Gastrocnemius medialis (tissue), 4 donors: ENCODE data around the gene LPIN3. TPM values are rescaled to one million over a fixed set of nuclear protein-coding genes. Genes with fewer than 3 reads are reported as not detected.
A peak's percentile ranks its signal among the peaks of the same experiment; 100 is the strongest.

Experiments used
- ATAC-seq, 2 donors: fragments of 150-250 bp; one replicate each; pipeline ENCODE4 v1.9.1; 2016
- DNase-seq, 2 donors: peaks; one replicate each; pipeline ENCODE4 v3.0.0-alpha.2; 2019
- H3K27ac ChIP-seq, 4 donors: fragments of 200-600 bp; sonication (generic); 1 replicate in 1 of 4; 2 replicates in 3 of 4; pipeline ENCODE4 v1.5.1; 2016 to 2018; ENCODE audit warnings: mild to moderate bottlenecking in 2 of 4, moderate library complexity in 1 of 4
- H3K27me3 ChIP-seq, 3 donors: fragments of 200-600 bp; sonication (generic) in 2 of 3; 1 replicate in 1 of 3; 2 replicates in 2 of 3; pipeline versions ENCODE4 v1.5.1 to v1.6.0; 2016 to 2019; ENCODE audit warnings: mild to moderate bottlenecking in 1 of 3, moderate library complexity in 1 of 3
- H3K36me3 ChIP-seq, 2 donors: fragments of 200-600 bp; sonication (generic) in 1 of 2; one replicate each; pipeline ENCODE4 v1.5.1; 2017 to 2018
- H3K4me1 ChIP-seq, 2 donors: fragments of 200-600 bp; sonication (generic) in 1 of 2; one replicate each; pipeline ENCODE4 v1.5.1; 2016 to 2017; ENCODE audit warnings: mild to moderate bottlenecking in 2 of 2
- H3K4me3 ChIP-seq, 4 donors: fragments of 200-600 bp; sonication (generic) in 3 of 4; 1 replicate in 1 of 4; 2 replicates in 3 of 4; pipeline ENCODE4 v1.5.1; 2016 to 2019; ENCODE audit warnings: mild to moderate bottlenecking in 2 of 4
- H3K9me3 ChIP-seq, 3 donors: fragments of 200-600 bp; sonication (generic) in 2 of 3; 1 replicate in 1 of 3; 2 replicates in 2 of 3; pipeline ENCODE4 v1.5.1; 2016 to 2019
- CTCF ChIP-seq, 5 experiments: fragments of 450-650 bp in 3 of 5; fragments of 200-600 bp in 2 of 5; sonication (generic) in 2 of 5; IDR thresholded peaks in 4 of 5; conservative IDR thresholded peaks in 1 of 5; 1 replicate in 4 of 5; 2 replicates in 1 of 5; pipeline ENCODE4 v1.5.1; 2016 to 2019; ENCODE audit warnings: antibody characterized with exemption in 5 of 5, mild to moderate bottlenecking in 3 of 5, moderate library complexity in 3 of 5
- POLR2A ChIP-seq, 2 donors: fragments of 450-650 bp; IDR thresholded peaks; one replicate each; pipeline ENCODE4 v1.6.1; 2017; ENCODE audit warnings: antibody characterized with exemption in 2 of 2, mild to moderate bottlenecking in 2 of 2, moderate library complexity in 2 of 2
- in situ Hi-C, 4 donors: fragments of 200-750 bp; cut with MboI; loops; one replicate each; pipeline versions ENCODE4 v1.15.0 to v1.8.0; 2017; ENCODE audit warnings: low sequenced_read_pairs in 4 of 4
- intact Hi-C: fragments of 100-400 bp; cut with DNase I; formaldehyde crosslinking; loops from one replicate; pipeline ENCODE4 v1.15.1; 2023; ENCODE audit warnings: low total_unique reads
- total RNA-seq, 4 donors: library from RNA; depleted of rRNA; stranded (reverse); fragments of >200 nt; gene quantifications; one replicate each; pipeline versions ENCODE4 v1.1.0 to v1.2.3, GENCODE V29; 2016

Gene LPIN3
- total RNA-seq, 4 donors from 2014 or later, result 0.56 to 2.4 (median 1.1) TPM

GRCh38 chr20:41330343-41330720 is 10.3 kb upstream of the LPIN3 start:
- DNase-seq (no peak), ATAC-seq (peak in 1 of 2 donors; percentile 14)
- Histone ChIP-seq H3K4me3 (no peak overlapping the region), H3K27ac (peak overlapping the region; percentile 80 to 93 (median 89)), H3K9me3 (no peaks in the 10 kb centered on the region), H3K27me3 (no peaks in the 10 kb centered on the region), H3K36me3 (no peaks in the 10 kb centered on the region), H3K4me1 (peaks cover 15 to 17% of the 10 kb centered on the region in 2 donors)
- intact Hi-C loops, result loop anchor here (2.0 kb wide), 1 partner anchor 98 kb away; no protein-coding TSS in a partner anchor
- TF ChIP-seq POLR2A (IDR thresholded peaks at IDR 0.05), result no peak
- no peak for TF ChIP-seq CTCF (IDR thresholded peaks at IDR 0.05 in 4 of 5, conservative IDR thresholded peaks at IDR 0.05 in 1 of 5)
- in situ Hi-C loops, result loop anchor here (5.0 to 25.0 kb wide), 3 partner anchors 88 to 343 kb away; no protein-coding TSS in a partner anchor

- H3K9me3 ChIP-seq, result no peaks in the 10 kb centered on the region
- H3K36me3 ChIP-seq, result no peaks in the 10 kb centered on the region
- in situ Hi-C loops (loop anchor here (5.0 to 25.0 kb wide), 3 partner anchors 89 to 344 kb away; no protein-coding TSS in a partner anchor), intact Hi-C loops (loop anchor here (2.0 kb wide), 1 partner anchor 98 kb away; no protein-coding TSS in a partner anchor)
- no peak for ATAC-seq
- H3K27me3 ChIP-seq, result no peaks in the 10 kb centered on the region
- H3K4me3 ChIP-seq, result no peak overlapping the region
- TF ChIP-seq CTCF (IDR thresholded peaks at IDR 0.05 in 4 of 5, conservative IDR thresholded peaks at IDR 0.05 in 1 of 5), result no peak
- no peak for TF ChIP-seq POLR2A (IDR thresholded peaks at IDR 0.05)
- DNase-seq, result no peak
- peaks cover 15 to 17% of the 10 kb centered on the region in 2 donors for H3K4me1 ChIP-seq
- peak overlapping the region in 1 of 4 donors; percentile 93 for H3K27ac ChIP-seq
Measured at GRCh38 chr20:41330941-41331340, 9.7 kb upstream of the LPIN3 start.

- H3K4me3 ChIP-seq, result no peak overlapping the region
- no peaks in the 10 kb centered on the region for H3K27me3 ChIP-seq
- no peaks in the 10 kb centered on the region for H3K36me3 ChIP-seq
- DNase-seq, result no peak
- peaks cover 15 to 17% of the 10 kb centered on the region in 2 donors for H3K4me1 ChIP-seq
- TF ChIP-seq POLR2A (IDR thresholded peaks at IDR 0.05), result no peak
- TF ChIP-seq CTCF (IDR thresholded peaks at IDR 0.05 in 4 of 5, conservative IDR thresholded peaks at IDR 0.05 in 1 of 5), result no peak
- no peak for ATAC-seq
- H3K9me3 ChIP-seq, result no peaks in the 10 kb centered on the region
- in situ Hi-C loops, result loop anchor here (5.0 to 25.0 kb wide), 3 partner anchors 89 to 344 kb away; no protein-coding TSS in a partner anchor
- intact Hi-C loops, result loop anchor here (2.0 kb wide), 1 partner anchor 99 kb away; no protein-coding TSS in a partner anchor
- no peak overlapping the region for H3K27ac ChIP-seq
Measured at GRCh38 chr20:41331731-41332130, 8.9 kb upstream of the LPIN3 start.

- H3K27me3 ChIP-seq, result no peaks in the 10 kb centered on the region
- H3K36me3 ChIP-seq, result no peaks in the 10 kb centered on the region
- H3K27ac ChIP-seq, result peak overlapping the region; percentile 46 to 68 (median 66)
- no peak overlapping the region for H3K4me3 ChIP-seq
- intact Hi-C loops, result no loop called here
- no peaks in the 10 kb centered on the region for H3K9me3 ChIP-seq
- ATAC-seq (no peak), DNase-seq (no peak)
- TF ChIP-seq CTCF (IDR thresholded peaks at IDR 0.05 in 4 of 5, conservative IDR thresholded peaks at IDR 0.05 in 1 of 5), result no peak
- TF ChIP-seq POLR2A (IDR thresholded peaks at IDR 0.05), result no peak
- peaks cover 10 to 11% of the 10 kb centered on the region in 2 donors for H3K4me1 ChIP-seq
- in situ Hi-C loops, result loop anchor here (5.0 to 25.0 kb wide), 3 partner anchors 92 to 347 kb away; no protein-coding TSS in a partner anchor
Measured at GRCh38 chr20:41334036-41334435, 6.6 kb upstream of the LPIN3 start.
